K562 (cell line): Measurements from ENCODE around the gene PHF14. TPM values are rescaled to one million over a fixed set of nuclear protein-coding genes. Genes with fewer than 3 reads are reported as not detected.
A peak's percentile ranks its signal among the peaks of the same experiment; 100 is the strongest.

Source experiments
- CREB1 ChIP-seq, 2 experiments: sonication (generic) in 1 of 2; formaldehyde crosslinking in 1 of 2; IDR thresholded peaks; 2 replicates each; pipeline versions ENCODE4 v1.6.1 to v1.8.0; 2012 to 2022; ENCODE audit warnings: inconsistent platforms in 1 of 2, mild to moderate bottlenecking in 1 of 2, missing genetic modification reagents in 1 of 2, moderate library complexity in 1 of 2
- GABPB1 ChIP-seq: sonication (generic); formaldehyde crosslinking; IDR thresholded peaks from 2 replicates; pipeline ENCODE4 v1.8.0; 2022; ENCODE audit warnings: mild to moderate bottlenecking, missing genetic modification reagents
- NCOA2 ChIP-seq, 2 experiments: fragments of 450-650 bp; IDR thresholded peaks; 2 replicates each; pipeline ENCODE4 v1.6.1; 2018; ENCODE audit warnings: mild to moderate bottlenecking in 2 of 2, moderate library complexity in 1 of 2; ENCODE audit not compliant: partially characterized antibody in 2 of 2
- ZFPM2 ChIP-seq: fragments of 250-450 bp; sonication (Bioruptor Pico); IDR thresholded peaks from 2 replicates; pipeline ENCODE4 v1.5.1; 2022; ENCODE audit warnings: mild to moderate bottlenecking
- ZNF311 ChIP-seq: fragments of 250-450 bp; sonication (Bioruptor Pico); IDR thresholded peaks from 2 replicates; pipeline ENCODE4 v1.4.0; 2020; ENCODE audit warnings: mild to moderate bottlenecking, moderate library complexity
- polyA plus RNA-seq, 8 experiments: library from polyadenylated mRNA; depleted of rRNA in 4 of 8; stranded (reverse) in 5 of 8; unstranded in 3 of 8; fragments of >200 nt; fragmentation: Nextera tagmentation in 2 of 8; fragmentation: Illumina TruSeq in 1 of 8; extraction: Ambion mirVana in 2 of 8; extraction: Trizol in 1 of 8; gene quantifications; 2 replicates each; pipeline versions ENCODE4 v1.2.1 to v1.2.3, GENCODE V29; 2011 to 2014; ENCODE audit warnings: inconsistent platforms in 1 of 8, missing spikeins in 1 of 8
- total RNA-seq, 7 experiments: library from RNA; depleted of rRNA in 6 of 7; stranded (reverse); fragments of >200 nt in 6 of 7; fragmentation: Illumina TruSeq in 2 of 7; extraction: Trizol in 2 of 7; gene quantifications; 2 replicates each; pipeline versions ENCODE4 v1.2.1 to v1.2.3, GENCODE V29; 2011 to 2021; ENCODE audit warnings: low replicate concordance in 1 of 7
- TF ChIP-seq, protein P1 (sequence below): fragments of 450-650 bp; conservative IDR thresholded peaks from 2 replicates; pipeline ENCODE4 v1.6.1; 2016; ENCODE audit warnings: missing genetic modification characterization, low read depth, mild to moderate bottlenecking, control low read depth, missing compliant biosample characterization
- TF ChIP-seq, protein P2 (sequence below), 2 experiments: fragments of 450-650 bp; IDR thresholded peaks; 2 replicates each; pipeline ENCODE4 v1.6.1; 2018; ENCODE audit warnings: mild to moderate bottlenecking in 2 of 2, low read depth in 1 of 2; ENCODE audit not compliant: partially characterized antibody in 2 of 2
- TF ChIP-seq, protein P3 (sequence below): fragments of 250-450 bp; sonication (Bioruptor Pico); IDR thresholded peaks from 2 replicates; pipeline ENCODE4 v1.5.0; 2021; ENCODE audit warnings: mild to moderate bottlenecking, borderline replicate concordance
- TF ChIP-seq, protein P4 (sequence below): fragments of 250-450 bp; sonication (Bioruptor Pico); IDR thresholded peaks from 2 replicates; pipeline ENCODE4 v1.8.0; 2022; ENCODE audit warnings: moderate library complexity, mild to moderate bottlenecking, inconsistent platforms
- TF ChIP-seq, protein P5 (sequence below): sonication (generic); formaldehyde crosslinking; IDR thresholded peaks from 2 replicates; pipeline ENCODE4 v1.8.1; 2022; ENCODE audit warnings: missing genetic modification reagents

The PHF14 gene
- total and polyA plus RNA-seq, 9 of the 15 experiments (the other 6 are each of a cell fraction or from before 2014, with no cell fraction given), result 27.5 to 67.6 (median 41.4) TPM

DNA sequence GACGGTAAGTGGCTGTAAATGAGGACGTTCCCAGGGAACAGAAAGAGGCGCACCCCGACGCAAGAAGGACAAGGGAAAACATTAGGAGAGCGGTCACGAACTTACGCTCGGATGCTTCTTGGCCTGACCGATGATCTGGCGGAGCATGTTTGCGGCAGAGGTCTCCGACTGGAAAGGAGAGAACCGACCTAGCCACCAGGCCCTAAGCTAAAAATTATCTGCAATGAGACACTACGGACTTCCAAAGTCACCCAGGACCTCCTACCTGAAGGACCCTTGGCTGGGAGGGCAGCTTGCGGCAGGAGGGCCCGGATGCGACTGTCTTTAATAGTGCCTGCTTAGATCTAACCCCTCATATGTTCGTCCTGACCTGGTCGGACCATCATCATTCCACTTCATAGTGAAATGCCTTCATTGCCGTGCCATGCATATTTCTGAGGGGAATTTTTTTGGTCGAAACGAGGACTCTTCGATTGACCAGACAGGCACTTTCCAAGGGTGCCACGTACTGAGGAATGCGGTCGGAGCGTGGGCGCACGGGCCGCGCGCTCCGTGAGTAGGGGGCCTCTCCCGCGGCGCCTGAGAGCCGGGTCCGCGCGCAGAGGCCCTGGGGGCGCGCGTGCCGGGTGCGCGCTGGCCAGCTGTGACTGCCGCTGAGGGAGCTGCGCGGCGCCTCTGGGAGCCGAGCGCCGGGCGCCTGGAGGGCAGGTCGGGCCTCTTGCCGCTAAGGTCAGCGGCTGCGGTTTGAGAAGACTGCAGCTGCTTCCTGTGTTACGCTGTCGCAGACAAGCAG is 33.6 kb upstream of the PHF14 start (continued):
- TF ChIP-seq CREB1 (IDR thresholded peaks at IDR 0.05) (peak; percentile 10; the same call in 1 of the 2 replicates), CREB1 (CRISPR knock-in tag; IDR thresholded peaks at IDR 0.05) (peak; percentile 75), ZFPM2 (no peak), NCOA2 (IDR thresholded peaks at IDR 0.05; ENCODE audit: partially characterized antibody in 2 of 2) (peak in 1 of 2 experiments; percentile 100), GABPB1 (CRISPR knock-in tag) (peak; percentile 76), ZNF311 (CRISPR knock-in tag) (no peak)
- TF ChIP-seq, protein P1, sequence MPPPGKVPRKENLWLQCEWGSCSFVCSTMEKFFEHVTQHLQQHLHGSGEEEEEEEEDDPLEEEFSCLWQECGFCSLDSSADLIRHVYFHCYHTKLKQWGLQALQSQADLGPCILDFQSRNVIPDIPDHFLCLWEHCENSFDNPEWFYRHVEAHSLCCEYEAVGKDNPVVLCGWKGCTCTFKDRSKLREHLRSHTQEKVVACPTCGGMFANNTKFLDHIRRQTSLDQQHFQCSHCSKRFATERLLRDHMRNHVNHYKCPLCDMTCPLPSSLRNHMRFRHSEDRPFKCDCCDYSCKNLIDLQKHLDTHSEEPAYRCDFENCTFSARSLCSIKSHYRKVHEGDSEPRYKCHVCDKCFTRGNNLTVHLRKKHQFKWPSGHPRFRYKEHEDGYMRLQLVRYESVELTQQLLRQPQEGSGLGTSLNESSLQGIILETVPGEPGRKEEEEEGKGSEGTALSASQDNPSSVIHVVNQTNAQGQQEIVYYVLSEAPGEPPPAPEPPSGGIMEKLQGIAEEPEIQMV, result no peak
- TF ChIP-seq, protein P2, sequence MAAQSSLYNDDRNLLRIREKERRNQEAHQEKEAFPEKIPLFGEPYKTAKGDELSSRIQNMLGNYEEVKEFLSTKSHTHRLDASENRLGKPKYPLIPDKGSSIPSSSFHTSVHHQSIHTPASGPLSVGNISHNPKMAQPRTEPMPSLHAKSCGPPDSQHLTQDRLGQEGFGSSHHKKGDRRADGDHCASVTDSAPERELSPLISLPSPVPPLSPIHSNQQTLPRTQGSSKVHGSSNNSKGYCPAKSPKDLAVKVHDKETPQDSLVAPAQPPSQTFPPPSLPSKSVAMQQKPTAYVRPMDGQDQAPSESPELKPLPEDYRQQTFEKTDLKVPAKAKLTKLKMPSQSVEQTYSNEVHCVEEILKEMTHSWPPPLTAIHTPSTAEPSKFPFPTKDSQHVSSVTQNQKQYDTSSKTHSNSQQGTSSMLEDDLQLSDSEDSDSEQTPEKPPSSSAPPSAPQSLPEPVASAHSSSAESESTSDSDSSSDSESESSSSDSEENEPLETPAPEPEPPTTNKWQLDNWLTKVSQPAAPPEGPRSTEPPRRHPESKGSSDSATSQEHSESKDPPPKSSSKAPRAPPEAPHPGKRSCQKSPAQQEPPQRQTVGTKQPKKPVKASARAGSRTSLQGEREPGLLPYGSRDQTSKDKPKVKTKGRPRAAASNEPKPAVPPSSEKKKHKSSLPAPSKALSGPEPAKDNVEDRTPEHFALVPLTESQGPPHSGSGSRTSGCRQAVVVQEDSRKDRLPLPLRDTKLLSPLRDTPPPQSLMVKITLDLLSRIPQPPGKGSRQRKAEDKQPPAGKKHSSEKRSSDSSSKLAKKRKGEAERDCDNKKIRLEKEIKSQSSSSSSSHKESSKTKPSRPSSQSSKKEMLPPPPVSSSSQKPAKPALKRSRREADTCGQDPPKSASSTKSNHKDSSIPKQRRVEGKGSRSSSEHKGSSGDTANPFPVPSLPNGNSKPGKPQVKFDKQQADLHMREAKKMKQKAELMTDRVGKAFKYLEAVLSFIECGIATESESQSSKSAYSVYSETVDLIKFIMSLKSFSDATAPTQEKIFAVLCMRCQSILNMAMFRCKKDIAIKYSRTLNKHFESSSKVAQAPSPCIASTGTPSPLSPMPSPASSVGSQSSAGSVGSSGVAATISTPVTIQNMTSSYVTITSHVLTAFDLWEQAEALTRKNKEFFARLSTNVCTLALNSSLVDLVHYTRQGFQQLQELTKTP (IDR thresholded peaks at IDR 0.05; ENCODE audit: low read depth in 1 of 2, partially characterized antibody in 2 of 2), result peak in 1 of 2 experiments; percentile 87
- TF ChIP-seq, protein P3, sequence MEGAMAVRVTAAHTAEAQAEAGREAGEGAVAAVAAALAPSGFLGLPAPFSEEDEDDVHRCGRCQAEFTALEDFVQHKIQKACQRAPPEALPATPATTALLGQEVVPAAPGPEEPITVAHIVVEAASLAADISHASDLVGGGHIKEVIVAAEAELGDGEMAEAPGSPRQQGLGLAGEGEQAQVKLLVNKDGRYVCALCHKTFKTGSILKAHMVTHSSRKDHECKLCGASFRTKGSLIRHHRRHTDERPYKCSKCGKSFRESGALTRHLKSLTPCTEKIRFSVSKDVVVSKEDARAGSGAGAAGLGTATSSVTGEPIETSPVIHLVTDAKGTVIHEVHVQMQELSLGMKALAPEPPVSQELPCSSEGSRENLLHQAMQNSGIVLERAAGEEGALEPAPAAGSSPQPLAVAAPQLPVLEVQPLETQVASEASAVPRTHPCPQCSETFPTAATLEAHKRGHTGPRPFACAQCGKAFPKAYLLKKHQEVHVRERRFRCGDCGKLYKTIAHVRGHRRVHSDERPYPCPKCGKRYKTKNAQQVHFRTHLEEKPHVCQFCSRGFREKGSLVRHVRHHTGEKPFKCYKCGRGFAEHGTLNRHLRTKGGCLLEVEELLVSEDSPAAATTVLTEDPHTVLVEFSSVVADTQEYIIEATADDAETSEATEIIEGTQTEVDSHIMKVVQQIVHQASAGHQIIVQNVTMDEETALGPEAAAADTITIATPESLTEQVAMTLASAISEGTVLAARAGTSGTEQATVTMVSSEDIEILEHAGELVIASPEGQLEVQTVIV (CRISPR knock-in tag), result no peak
- TF ChIP-seq, protein P4, sequence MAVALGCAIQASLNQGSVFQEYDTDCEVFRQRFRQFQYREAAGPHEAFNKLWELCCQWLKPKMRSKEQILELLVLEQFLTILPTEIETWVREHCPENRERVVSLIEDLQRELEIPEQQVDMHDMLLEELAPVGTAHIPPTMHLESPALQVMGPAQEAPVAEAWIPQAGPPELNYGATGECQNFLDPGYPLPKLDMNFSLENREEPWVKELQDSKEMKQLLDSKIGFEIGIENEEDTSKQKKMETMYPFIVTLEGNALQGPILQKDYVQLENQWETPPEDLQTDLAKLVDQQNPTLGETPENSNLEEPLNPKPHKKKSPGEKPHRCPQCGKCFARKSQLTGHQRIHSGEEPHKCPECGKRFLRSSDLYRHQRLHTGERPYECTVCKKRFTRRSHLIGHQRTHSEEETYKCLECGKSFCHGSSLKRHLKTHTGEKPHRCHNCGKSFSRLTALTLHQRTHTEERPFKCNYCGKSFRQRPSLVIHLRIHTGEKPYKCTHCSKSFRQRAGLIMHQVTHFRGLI (CRISPR knock-in tag), result no peak
- TF ChIP-seq, protein P5, sequence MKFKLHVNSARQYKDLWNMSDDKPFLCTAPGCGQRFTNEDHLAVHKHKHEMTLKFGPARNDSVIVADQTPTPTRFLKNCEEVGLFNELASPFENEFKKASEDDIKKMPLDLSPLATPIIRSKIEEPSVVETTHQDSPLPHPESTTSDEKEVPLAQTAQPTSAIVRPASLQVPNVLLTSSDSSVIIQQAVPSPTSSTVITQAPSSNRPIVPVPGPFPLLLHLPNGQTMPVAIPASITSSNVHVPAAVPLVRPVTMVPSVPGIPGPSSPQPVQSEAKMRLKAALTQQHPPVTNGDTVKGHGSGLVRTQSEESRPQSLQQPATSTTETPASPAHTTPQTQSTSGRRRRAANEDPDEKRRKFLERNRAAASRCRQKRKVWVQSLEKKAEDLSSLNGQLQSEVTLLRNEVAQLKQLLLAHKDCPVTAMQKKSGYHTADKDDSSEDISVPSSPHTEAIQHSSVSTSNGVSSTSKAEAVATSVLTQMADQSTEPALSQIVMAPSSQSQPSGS (CRISPR knock-in tag), result no peak
